ENCODE data around the gene PRSS27.

- TF ChIP-seq CTCF (IDR thresholded peaks at IDR 0.05) (no peak), POLR2A (IDR thresholded peaks at IDR 0.05) (no peak)
Observed at GRCh38 chr16:2728034-2728433, 8.0 kb upstream of the PRSS27 start.
